ENCODE measurements around the gene RAD51B.

- no peak for TF ChIP-seq POLR2A (IDR thresholded peaks at IDR 0.05; ENCODE audit: low read depth, low read length)
- no peak for TF ChIP-seq POLR2AphosphoS5 (IDR thresholded peaks at IDR 0.05; ENCODE audit: low read depth, low read length)
- TF ChIP-seq PAX5 (IDR thresholded peaks at IDR 0.05; ENCODE audit: insufficient read depth, low read length, severe bottlenecking), result no peak
- TF ChIP-seq TAF1 (IDR thresholded peaks at IDR 0.05; ENCODE audit: low read depth, low read length), result no peak
These were observed 906.6 kb downstream of the RAD51B start for GRCh38 chr14:68726093-68726695.

Measured in GM12891 (cell line).